Stomach smooth muscle (tissue), 2 donors: ENCODE measurements around the gene GLRX.

Experiments used
- H3K27ac ChIP-seq: one replicate; pipeline ENCODE4 v1.7.0; 2013; ENCODE audit warnings: mild to moderate bottlenecking, low read length, inconsistent platforms
- H3K27me3 ChIP-seq, 2 donors: one replicate each; pipeline ENCODE4 v1.7.0; 2013; ENCODE audit warnings: low read length in 2 of 2; ENCODE audit not compliant: insufficient read depth in 2 of 2, control insufficient read depth in 1 of 2
- H3K36me3 ChIP-seq, 2 donors: one replicate each; pipeline ENCODE4 v1.7.0; 2013; ENCODE audit warnings: low read length in 2 of 2; ENCODE audit not compliant: control insufficient read depth in 2 of 2, insufficient read depth in 2 of 2
- H3K4me1 ChIP-seq: one replicate; pipeline ENCODE4 v1.7.0; 2013; ENCODE audit warnings: low read length; ENCODE audit not compliant: control insufficient read depth, insufficient read depth
- H3K4me3 ChIP-seq, 2 donors: one replicate each; pipeline ENCODE4 v1.7.0; 2013; ENCODE audit warnings: low read length in 2 of 2
- H3K9ac ChIP-seq, 2 donors: one replicate each; pipeline ENCODE4 v1.7.0; 2013; ENCODE audit warnings: low read length in 2 of 2, mild to moderate bottlenecking in 1 of 2
- H3K9me3 ChIP-seq, 2 donors: one replicate each; pipeline ENCODE4 v1.7.0; 2013; ENCODE audit warnings: low read length in 2 of 2; ENCODE audit not compliant: control insufficient read depth in 2 of 2
- donor health status: healthy.
- donor health status: Pancreatic carcinoma.

Gene GLRX

GRCh38 chr5:95777441-95777840, 45.1 kb downstream of the GLRX start:
- H3K9ac ChIP-seq, result no peak overlapping the region
- peaks cover 4% of the 10 kb centered on the region for H3K4me1 ChIP-seq
- H3K4me3 ChIP-seq, result no peak overlapping the region
- H3K27me3 ChIP-seq, result no peaks in the 10 kb centered on the region
- no peak overlapping the region for H3K27ac ChIP-seq
- H3K9me3 ChIP-seq, result no peaks in the 10 kb centered on the region
- peaks cover 3% of the 10 kb centered on the region in 2 donors for H3K36me3 ChIP-seq

DNA sequence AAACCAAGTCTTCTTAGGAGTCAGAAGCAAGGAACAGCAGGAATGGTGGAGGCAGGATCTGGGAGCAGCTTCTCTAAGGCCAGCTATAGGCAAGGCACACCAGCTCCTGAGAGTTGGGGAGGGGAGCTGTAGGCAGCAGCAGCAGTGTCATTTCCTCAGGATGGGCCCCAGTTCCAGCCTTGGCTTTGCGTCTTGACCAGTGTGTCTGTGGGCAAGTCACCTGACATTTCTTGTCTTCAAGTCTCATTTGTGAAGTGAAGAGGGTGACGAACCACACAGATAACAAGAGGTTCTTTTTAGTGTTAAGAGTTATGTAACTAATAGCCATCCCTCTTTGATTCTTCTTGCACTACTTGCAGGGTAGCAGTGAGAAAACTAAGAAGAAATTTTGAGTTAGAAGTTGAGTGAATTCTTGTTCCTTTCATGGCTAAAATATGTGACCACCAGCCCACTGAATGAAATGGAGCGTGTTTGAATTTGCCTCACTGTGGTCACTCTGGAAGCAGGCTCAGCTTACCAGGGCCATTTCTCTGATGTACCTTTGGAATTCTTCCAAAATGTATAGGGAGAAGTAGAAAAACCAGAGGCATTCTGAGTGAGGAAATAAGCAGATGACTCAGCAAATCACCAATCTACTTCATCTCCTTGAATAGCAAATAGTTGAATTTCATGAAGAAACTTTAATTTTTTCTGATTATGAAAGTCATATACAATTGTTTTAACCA, 49.0 kb downstream of the GLRX start:
- Histone ChIP-seq H3K27ac (no peak overlapping the region), H3K36me3 (peaks cover 11 to 12% of the 10 kb centered on the region in 2 donors), H3K9ac (no peak overlapping the region), H3K9me3 (no peaks in the 10 kb centered on the region), H3K4me3 (no peak overlapping the region), H3K4me1 (no peaks in the 10 kb centered on the region), H3K27me3 (no peaks in the 10 kb centered on the region)

DNA sequence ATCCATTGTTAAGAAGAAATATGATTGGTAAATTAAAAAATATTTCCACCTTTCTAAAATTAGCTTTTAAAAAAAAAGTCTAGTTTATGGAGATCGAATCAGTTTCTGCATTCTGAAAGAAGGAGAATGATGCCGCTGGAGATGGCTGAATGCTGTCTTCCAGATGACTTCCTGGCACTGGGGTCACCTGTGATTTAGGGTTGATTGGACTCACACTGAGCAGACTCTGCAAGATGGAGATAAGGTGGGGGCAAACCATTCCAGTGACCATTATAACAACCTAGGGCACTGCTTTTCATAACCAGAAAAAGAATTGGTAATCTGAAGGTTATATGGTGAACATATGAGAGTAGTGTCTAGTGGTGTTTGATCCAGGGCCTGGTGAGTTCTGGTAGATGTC, 50.6 kb downstream of the GLRX start:
- H3K4me1 ChIP-seq, result no peaks in the 10 kb centered on the region
- H3K27ac ChIP-seq, result no peak overlapping the region
- H3K4me3 ChIP-seq, result no peak overlapping the region
- H3K9me3 ChIP-seq, result no peaks in the 10 kb centered on the region
- H3K9ac ChIP-seq, result no peak overlapping the region
- H3K36me3 ChIP-seq, result peaks cover 11 to 12% of the 10 kb centered on the region in 2 donors
- no peaks in the 10 kb centered on the region for H3K27me3 ChIP-seq

GRCh38 chr5:95770830-95771708, 51.5 kb downstream of the GLRX start:
- H3K4me3 ChIP-seq, result no peak overlapping the region
- no peaks in the 10 kb centered on the region for H3K27me3 ChIP-seq
- peaks cover 12% of the 10 kb centered on the region in 2 donors for H3K36me3 ChIP-seq
- H3K27ac ChIP-seq, result no peak overlapping the region
- no peak overlapping the region for H3K9ac ChIP-seq
- H3K9me3 ChIP-seq, result no peaks in the 10 kb centered on the region
- H3K4me1 ChIP-seq, result no peaks in the 10 kb centered on the region

GRCh38 chr5:95768731-95769130, 53.8 kb downstream of the GLRX start:
- Histone ChIP-seq H3K36me3 (peaks cover 14 to 15% of the 10 kb centered on the region in 2 donors), H3K27ac (no peak overlapping the region), H3K9me3 (no peaks in the 10 kb centered on the region), H3K27me3 (no peaks in the 10 kb centered on the region), H3K9ac (no peak overlapping the region), H3K4me3 (no peak overlapping the region), H3K4me1 (no peaks in the 10 kb centered on the region)

GRCh38 chr5:95763941-95764340, 58.6 kb downstream of the GLRX start:
- no peaks in the 10 kb centered on the region for H3K4me1 ChIP-seq
- H3K27ac ChIP-seq, result no peak overlapping the region
- no peak overlapping the region for H3K4me3 ChIP-seq
- no peak overlapping the region for H3K9ac ChIP-seq
- peaks cover 10% of the 10 kb centered on the region in 2 donors for H3K36me3 ChIP-seq
- H3K9me3 ChIP-seq, result no peaks in the 10 kb centered on the region
- no peaks in the 10 kb centered on the region for H3K27me3 ChIP-seq
